Measurements from ENCODE around the gene ASTN1. TPM values are rescaled to one million over a fixed set of nuclear protein-coding genes. Genes with fewer than 3 reads are reported as not detected.

Gene ASTN1
- total RNA-seq (2022; extraction: Qiagen RNA extraction) = 0.01 to 0.02 TPM in 2 of 5 replicates, not detected in the others

DNA sequence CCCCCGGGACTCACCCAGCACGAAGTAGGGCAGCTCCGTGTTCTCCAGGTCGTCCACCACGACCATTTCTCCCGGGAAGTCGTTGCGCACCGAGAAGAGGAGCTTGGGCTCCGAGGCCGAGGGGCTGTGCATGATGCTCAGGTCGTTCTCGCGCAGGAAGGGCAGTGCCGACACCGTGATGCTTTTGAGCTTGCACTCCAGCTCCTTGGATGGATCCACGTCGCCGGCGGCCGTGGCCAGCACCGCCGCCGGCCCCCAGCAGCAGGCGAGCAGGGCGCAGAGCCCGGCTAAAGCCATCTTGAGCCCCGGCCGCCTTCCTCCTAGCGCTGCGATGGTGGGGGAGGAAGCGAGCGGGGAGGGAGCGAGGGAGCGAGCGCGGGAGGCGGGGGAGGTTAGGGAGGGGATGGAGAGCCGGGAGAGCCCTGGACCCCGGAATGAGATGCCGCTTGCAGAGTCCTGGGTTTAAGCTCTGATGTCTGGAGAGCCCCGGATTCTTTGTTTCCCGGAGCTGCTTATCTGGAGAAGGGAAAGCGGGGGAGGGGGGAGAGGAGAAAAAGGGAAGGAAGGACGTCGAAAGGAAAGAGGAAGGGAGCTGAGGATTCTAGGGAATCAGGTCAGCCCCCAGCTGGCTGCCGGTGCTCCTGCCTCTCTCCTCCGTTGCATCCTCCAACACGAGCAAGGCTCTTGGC is at the start of gene ASTN1:
Gene ASTN1 (minus strand): TSS at position 333 of the 689 bp plus-strand sequence. CDS start 36 bp downstream, at position 297.

GRCh38 chr1:177170756-177171535 is 6.4 kb upstream of the ASTN1 start, which contains the start of gene BRINP2:
Gene BRINP2, plus strand, starts transcription at chr1:177170958. Its CDS starts 58,919 bp downstream, at chr1:177229877.

Other genes starting within 250 kb of the ASTN1 start
- gene BRINP2, start 6.2 kb upstream of the ASTN1 start, total RNA-seq (2022; extraction: Qiagen RNA extraction) = 0.13 to 0.27 TPM (median 0.18 TPM) in 5 replicates

Data from A549 treated with dexamethasone at 1 μM for 4 hours (cell line).